Adrenal gland (tissue), 12 donors: Measurements from ENCODE around the gene PARD3B. TPM values are rescaled to one million over a fixed set of nuclear protein-coding genes. Genes with fewer than 3 reads are reported as not detected.

Source experiments
- DNase-seq, 7 donors: peaks; one replicate each; pipeline ENCODE4 v3.0.0-alpha.2; 2019 to 2020
- H3K27ac ChIP-seq, 5 donors: fragments of 200-600 bp; sonication (generic) in 4 of 5; 1 replicate in 3 of 5; 2 replicates in 2 of 5; pipeline versions ENCODE4 v1.5.1 to v1.8.0; 2016 to 2020; ENCODE audit warnings: mild to moderate bottlenecking in 1 of 5
- H3K27me3 ChIP-seq: fragments of 200-600 bp; 2 replicates; pipeline ENCODE4 v1.8.0; 2021
- H3K36me3 ChIP-seq, 2 donors: fragments of 200-600 bp; replicated peaks in 1 of 2; 1 replicate in 1 of 2; 2 replicates in 1 of 2; pipeline versions ENCODE4 v1.5.1 to v1.8.0; 2018 to 2022
- H3K4me1 ChIP-seq, 2 donors: fragments of 200-600 bp; replicated peaks in 1 of 2; 1 replicate in 1 of 2; 2 replicates in 1 of 2; pipeline versions ENCODE4 v1.5.1 to v1.8.0; 2018 to 2021
- H3K4me3 ChIP-seq, 4 donors: fragments of 200-600 bp; sonication (generic) in 3 of 4; one replicate each; pipeline ENCODE4 v1.5.1; 2016 to 2018
- H3K9me3 ChIP-seq, 3 donors: fragments of 200-600 bp; sonication (generic) in 1 of 3; replicated peaks in 1 of 3; 1 replicate in 2 of 3; 2 replicates in 1 of 3; pipeline versions ENCODE4 v1.5.1 to v1.8.0; 2016 to 2021
- POLR2A ChIP-seq, 2 donors: fragments of 450-650 bp; IDR thresholded peaks; one replicate each; pipeline ENCODE4 v1.6.1; 2017; ENCODE audit warnings: antibody characterized with exemption in 2 of 2, mild to moderate bottlenecking in 2 of 2, moderate library complexity in 1 of 2
- WGBS, 4 donors: extraction: QIAGEN DNeasy Blood & Tissue Kit in 2 of 4; methylation state at CpG; one replicate each; pipeline versions ENCODE4 v1.1.5 to v1.1.7; 2013 to 2017; 5-methylcytosine and 5-hydroxymethylcytosine counted together
- intact Hi-C, 2 donors: fragments of 100-400 bp; cut with DNase I; formaldehyde crosslinking; loops; one replicate each; pipeline versions ENCODE4 v1.14.1 to v1.15.0; 2022 to 2023
- polyA plus RNA-seq, 3 donors: library from polyadenylated mRNA; stranded (reverse); fragments of 200-250 nt in 2 of 3; fragments of 350-450 nt in 1 of 3; fragmentation: Illumina TruSeq in 1 of 3; extraction: RNeasy Lipid Tissue Mini Kit (QIAGEN cat#74804) in 1 of 3; gene quantifications; one replicate each; pipeline ENCODE4 v1.2.3, GENCODE V29; 2013 to 2014
- total RNA-seq, 9 donors: library from RNA; depleted of rRNA in 4 of 9; stranded (reverse); fragments of >200 nt in 4 of 9; fragments of 120-200 nt in 1 of 9; fragmentation: NEBNext Ultra II Directional in 1 of 9; extraction: Animal tissue kit (Norgen Biotek cat#: 25700) in 1 of 9; gene quantifications; one replicate each; pipeline versions ENCODE4 v1.1.0 to v1.2.4, GENCODE V29; 2013 to 2023
- TF ChIP-seq, protein P1 (sequence below), 6 experiments: fragments of 450-650 bp in 4 of 6; fragments of 200-600 bp in 2 of 6; sonication (generic) in 1 of 6; IDR thresholded peaks; 1 replicate in 5 of 6; 2 replicates in 1 of 6; pipeline versions ENCODE4 v1.5.1 to v1.8.0; 2016 to 2021; ENCODE audit warnings: antibody characterized with exemption in 6 of 6, mild to moderate bottlenecking in 2 of 6, moderate library complexity in 1 of 6
- donor health status: healthy with polysubstance abuse.
- donor health status: Bipolar disorder and iron deficiency.
- donor health status: DM: yes; HTN: yes; CAD: no.
- donor health status: DM: no; HTN: no; CAD: no.
- donor health status: DM: no; HTN: no; CAD: no.
- donor health status: DM: yes; HTN: yes; CAD: no.

PARD3B gene
- total and polyA plus RNA-seq, 12 donors: 1.9 to 20.4 (median 9.5) TPM

DNA sequence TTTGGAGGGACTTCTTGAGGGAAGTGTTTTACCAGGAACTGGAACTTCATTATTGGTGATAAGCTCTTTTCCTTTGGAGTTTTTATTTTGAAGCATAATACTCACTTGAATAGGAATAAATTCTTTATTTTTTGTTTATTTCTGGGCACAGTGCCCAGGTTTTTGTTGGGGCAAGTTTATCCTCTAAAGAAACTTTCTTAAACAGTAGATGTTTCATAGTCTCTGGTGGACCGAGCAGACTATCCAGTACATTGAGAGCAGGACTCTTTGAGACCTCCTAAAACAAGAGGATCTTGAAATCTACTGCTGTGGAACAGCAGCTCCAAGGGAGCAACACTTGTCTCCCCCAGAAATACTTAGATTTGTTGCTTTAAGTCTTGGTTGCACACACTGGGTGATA is 109.4 kb downstream of the PARD3B start:
- peaks cover 9 to 12% of the 10 kb centered on the region in 2 donors for H3K4me1 ChIP-seq
- DNase-seq: no peak
- no peaks in the 10 kb centered on the region for H3K9me3 ChIP-seq
- WGBS, 4 donors: 70 to 83% (median 78%) methylated on average over 1 of the region's 1 CpG
- H3K27ac ChIP-seq: peak overlapping the region in 1 of 5 donors; percentile 4
- intact Hi-C loops: no loop called here
- TF ChIP-seq POLR2A (IDR thresholded peaks at IDR 0.05): no peak
- TF ChIP-seq, protein P1, sequence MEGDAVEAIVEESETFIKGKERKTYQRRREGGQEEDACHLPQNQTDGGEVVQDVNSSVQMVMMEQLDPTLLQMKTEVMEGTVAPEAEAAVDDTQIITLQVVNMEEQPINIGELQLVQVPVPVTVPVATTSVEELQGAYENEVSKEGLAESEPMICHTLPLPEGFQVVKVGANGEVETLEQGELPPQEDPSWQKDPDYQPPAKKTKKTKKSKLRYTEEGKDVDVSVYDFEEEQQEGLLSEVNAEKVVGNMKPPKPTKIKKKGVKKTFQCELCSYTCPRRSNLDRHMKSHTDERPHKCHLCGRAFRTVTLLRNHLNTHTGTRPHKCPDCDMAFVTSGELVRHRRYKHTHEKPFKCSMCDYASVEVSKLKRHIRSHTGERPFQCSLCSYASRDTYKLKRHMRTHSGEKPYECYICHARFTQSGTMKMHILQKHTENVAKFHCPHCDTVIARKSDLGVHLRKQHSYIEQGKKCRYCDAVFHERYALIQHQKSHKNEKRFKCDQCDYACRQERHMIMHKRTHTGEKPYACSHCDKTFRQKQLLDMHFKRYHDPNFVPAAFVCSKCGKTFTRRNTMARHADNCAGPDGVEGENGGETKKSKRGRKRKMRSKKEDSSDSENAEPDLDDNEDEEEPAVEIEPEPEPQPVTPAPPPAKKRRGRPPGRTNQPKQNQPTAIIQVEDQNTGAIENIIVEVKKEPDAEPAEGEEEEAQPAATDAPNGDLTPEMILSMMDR (IDR thresholded peaks at IDR 0.05): no peak
- H3K27me3 ChIP-seq: no peaks in the 10 kb centered on the region
- no peak overlapping the region for H3K4me3 ChIP-seq
- H3K36me3 ChIP-seq: no peaks in the 10 kb centered on the region

DNA sequence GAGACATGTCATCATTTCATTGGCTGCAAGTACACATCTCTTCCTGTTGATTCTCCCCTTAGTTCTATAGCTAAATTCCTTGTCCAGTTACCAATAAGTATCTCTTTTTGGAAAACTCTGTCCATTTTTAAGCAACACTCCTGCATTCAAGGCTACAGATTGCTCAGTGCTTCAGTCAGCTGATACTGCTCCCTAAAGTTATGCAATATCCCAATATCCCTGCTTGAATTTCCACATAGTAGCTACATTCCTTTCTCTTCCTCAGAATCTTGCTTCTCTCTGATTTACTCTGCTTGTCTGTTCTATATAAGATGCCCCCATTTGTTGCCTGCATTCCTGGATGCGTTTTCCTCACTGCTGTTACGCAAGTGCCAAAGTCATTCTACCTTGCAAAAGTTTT is 109.8 kb downstream of the PARD3B start:
- Histone ChIP-seq H3K36me3 (no peaks in the 10 kb centered on the region), H3K4me1 (peaks cover 9 to 12% of the 10 kb centered on the region in 2 donors), H3K27ac (peak overlapping the region in 1 of 5 donors; percentile 7), H3K9me3 (no peaks in the 10 kb centered on the region), H3K27me3 (no peaks in the 10 kb centered on the region), H3K4me3 (no peak overlapping the region)
- 80 to 94% (median 84%) methylated on average over 2 of the region's 2 CpGs for WGBS, 4 donors
- intact Hi-C loops: no loop called here
- peak in 2 of 7 donors; percentile 12 to 27 for DNase-seq
- no peak for TF ChIP-seq POLR2A (IDR thresholded peaks at IDR 0.05)
- TF ChIP-seq, protein P1 (IDR thresholded peaks at IDR 0.05): no peak

DNA sequence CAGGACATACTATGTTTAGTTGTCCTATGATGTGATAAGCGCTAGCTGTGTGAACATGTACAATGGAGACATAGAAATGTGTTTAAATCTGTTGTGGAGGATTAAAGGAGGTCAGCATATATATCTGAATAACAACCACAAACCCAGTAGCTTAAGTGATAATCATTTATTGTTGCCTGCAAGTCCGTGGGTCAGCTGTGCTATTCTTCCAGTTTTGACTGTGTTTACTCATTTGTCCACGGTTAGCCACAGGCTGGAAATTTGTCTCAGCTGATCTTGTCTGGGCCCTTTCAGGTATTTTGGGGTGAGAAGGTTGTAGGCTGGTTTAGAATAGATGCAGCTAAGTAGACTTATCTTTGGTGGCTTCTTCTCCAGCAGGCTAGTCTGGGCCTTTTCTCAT is 110.4 kb downstream of the PARD3B start:
- Histone ChIP-seq H3K27ac (peak overlapping the region in 1 of 5 donors; percentile 7), H3K36me3 (no peaks in the 10 kb centered on the region), H3K4me3 (no peak overlapping the region), H3K4me1 (peaks cover 9 to 12% of the 10 kb centered on the region in 2 donors), H3K9me3 (no peaks in the 10 kb centered on the region), H3K27me3 (no peaks in the 10 kb centered on the region)
- no peak for DNase-seq
- intact Hi-C loops: no loop called here
- WGBS, 4 donors: 92 to 98% (median 94%) methylated on average over 3 of the region's 3 CpGs
- TF ChIP-seq, protein P1 (IDR thresholded peaks at IDR 0.05): no peak
- no peak for TF ChIP-seq POLR2A (IDR thresholded peaks at IDR 0.05)

DNA sequence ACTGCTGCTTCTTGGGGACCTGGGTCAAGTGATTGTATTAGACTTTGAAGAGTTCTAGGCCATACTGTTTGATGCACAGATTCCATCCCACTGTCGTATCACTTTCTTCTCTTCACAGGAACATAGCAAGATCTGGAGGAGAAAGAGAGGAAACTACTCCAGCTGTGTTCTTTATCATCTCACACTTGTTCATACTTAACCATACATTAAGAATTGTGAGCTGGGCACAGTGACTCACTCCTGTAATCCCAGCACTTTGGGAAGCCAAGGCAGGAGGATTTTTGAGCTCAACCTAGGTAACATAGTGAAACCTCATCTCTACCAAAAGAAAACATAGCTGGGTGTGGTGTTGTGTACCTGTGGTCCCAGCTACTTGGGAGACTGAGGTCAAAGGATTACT is 111.7 kb downstream of the PARD3B start:
- H3K27me3 ChIP-seq: no peaks in the 10 kb centered on the region
- no peak overlapping the region for H3K27ac ChIP-seq
- intact Hi-C loops: no loop called here
- peaks cover 9 to 12% of the 10 kb centered on the region in 2 donors for H3K4me1 ChIP-seq
- TF ChIP-seq POLR2A (IDR thresholded peaks at IDR 0.05): no peak
- TF ChIP-seq, protein P1 (IDR thresholded peaks at IDR 0.05): no peak
- no peak overlapping the region for H3K4me3 ChIP-seq
- H3K9me3 ChIP-seq: no peaks in the 10 kb centered on the region
- H3K36me3 ChIP-seq: no peaks in the 10 kb centered on the region
- WGBS, 4 donors: 91 to 100% (median 95%) methylated on average over 1 of the region's 1 CpG
- DNase-seq: no peak
